Heart right ventricle (tissue), 16 donors: ENCODE measurements around the gene RADIL. TPM values are rescaled to one million over a fixed set of nuclear protein-coding genes. Genes with fewer than 3 reads are reported as not detected.

Source experiments
- ATAC-seq, 8 donors: fragments of 200-7000 bp; cut with Tn5 transposase; one replicate each; pipeline ENCODE4 v1.9.1; 2020; ENCODE audit warnings: mild to moderate bottlenecking in 8 of 8, moderate library complexity in 8 of 8, moderate number of reproducible peaks in 1 of 8
- DNase-seq, 2 donors: peaks; one replicate each; pipeline ENCODE4 v3.0.0-alpha.2; 2020
- H3K27ac ChIP-seq, 10 donors: fragments of 200-600 bp; sonication (generic) in 2 of 10; one replicate each; pipeline versions ENCODE4 v1.5.0 to v1.8.0; 2020 to 2022; ENCODE audit warnings: mild to moderate bottlenecking in 3 of 10
- H3K27me3 ChIP-seq, 7 donors: fragments of 200-600 bp; one replicate each; pipeline ENCODE4 v1.8.0; 2021 to 2022; ENCODE audit warnings: mild to moderate bottlenecking in 2 of 7
- H3K36me3 ChIP-seq, 9 donors: fragments of 200-600 bp; sonication (generic) in 1 of 9; one replicate each; pipeline versions ENCODE4 v1.5.0 to v1.8.0; 2020 to 2022; ENCODE audit warnings: mild to moderate bottlenecking in 2 of 9
- H3K4me1 ChIP-seq, 9 donors: fragments of 200-600 bp; sonication (generic) in 1 of 9; one replicate each; pipeline versions ENCODE4 v1.5.0 to v1.8.0; 2020 to 2022; ENCODE audit warnings: mild to moderate bottlenecking in 4 of 9
- H3K4me3 ChIP-seq, 10 donors: fragments of 200-600 bp; sonication (generic) in 2 of 10; one replicate each; pipeline versions ENCODE4 v1.5.0 to v1.8.0; 2020 to 2022; ENCODE audit warnings: mild to moderate bottlenecking in 7 of 10, moderate library complexity in 2 of 10
- H3K9me3 ChIP-seq, 11 donors: fragments of 200-600 bp in 10 of 11; sonication (generic) in 2 of 11; one replicate each; pipeline versions ENCODE4 v1.5.0 to v1.8.0; 2013 to 2022; ENCODE audit warnings: mild to moderate bottlenecking in 2 of 11, control low read depth in 1 of 11, moderate library complexity in 1 of 11
- WGBS, 2 donors: extraction: QIAGEN DNeasy Blood & Tissue Kit; methylation state at CpG; one replicate each; pipeline ENCODE4 v1.1.7; 2013; ENCODE audit warnings: inconsistent platforms in 1 of 2; 5-methylcytosine and 5-hydroxymethylcytosine counted together
- intact Hi-C, 10 donors: fragments of 100-400 bp; cut with DNase I; formaldehyde crosslinking; loops; one replicate each; pipeline versions ENCODE4 v1.11.1 to v1.14.2; 2022
- polyA plus RNA-seq, 2 donors: library from polyadenylated mRNA; stranded (reverse); fragments of 200-250 nt; gene quantifications; one replicate each; pipeline ENCODE4 v1.2.3, GENCODE V29; 2013
- total RNA-seq, 10 donors: library from RNA; stranded (reverse); fragmentation: NEBNext Ultra II Directional in 3 of 10; extraction: Animal tissue kit (Norgen Biotek cat#: 25700) in 3 of 10; gene quantifications; one replicate each; pipeline versions ENCODE4 v1.2.1 to v1.2.4, GENCODE V29; 2021 to 2023
- TF ChIP-seq, protein P1 (sequence below), 9 donors: fragments of 200-600 bp; sonication (generic) in 2 of 9; IDR thresholded peaks; one replicate each; pipeline versions ENCODE4 v1.5.0 to v1.8.0; 2021 to 2022; ENCODE audit warnings: antibody characterized with exemption in 9 of 9, mild to moderate bottlenecking in 5 of 9, moderate library complexity in 1 of 9
- donor health status: Arrhythmogenic right ventricular cardiomyopathy.
- donor health status: ischemic (EF 13 %, LVEDD 7.1; RV severe dilation, severe dysfunction).
- donor health status: healthy with polysubstance abuse.
- donor health status: DM: no; HTN: yes; CAD: no.
- donor health status: DM: no; HTN: no; CAD: no.
- donor health status: ischemic (EF 25% LVEDD 6.9; RV normal size, moderate dysfunction).
- donor health status: ischemic (EF 25% LVEDD 5.7; RV mildly dilated, moderate dysfunction).
- donor health status: healthy.
- donor health status: DM: yes; HTN: yes; CAD: no.
- donor health status: Ischemic cardiomyopathy.
- donor health status: ischemic (EF 35%, LVEDD 5.7; RV mildly dilated, moderate dysfunction).
- donor health status: nonischemic (EF 11% LVEDD 7.7; RV severe dilation, severe dysfunction).
- donor health status: DM: yes; HTN: yes; CAD: no.
- donor health status: PGD.
- donor health status: ischemic (EF 29% LVEDD 5.4; RV normal size, mild dysfunction).
- donor health status: nonischemic (EF 23%, LVEDD 6.1; RV moderate dilation, normal function).

The RADIL gene
- total and polyA plus RNA-seq, 12 donors = 1.2 to 6.6 (median 3.8) TPM

DNA sequence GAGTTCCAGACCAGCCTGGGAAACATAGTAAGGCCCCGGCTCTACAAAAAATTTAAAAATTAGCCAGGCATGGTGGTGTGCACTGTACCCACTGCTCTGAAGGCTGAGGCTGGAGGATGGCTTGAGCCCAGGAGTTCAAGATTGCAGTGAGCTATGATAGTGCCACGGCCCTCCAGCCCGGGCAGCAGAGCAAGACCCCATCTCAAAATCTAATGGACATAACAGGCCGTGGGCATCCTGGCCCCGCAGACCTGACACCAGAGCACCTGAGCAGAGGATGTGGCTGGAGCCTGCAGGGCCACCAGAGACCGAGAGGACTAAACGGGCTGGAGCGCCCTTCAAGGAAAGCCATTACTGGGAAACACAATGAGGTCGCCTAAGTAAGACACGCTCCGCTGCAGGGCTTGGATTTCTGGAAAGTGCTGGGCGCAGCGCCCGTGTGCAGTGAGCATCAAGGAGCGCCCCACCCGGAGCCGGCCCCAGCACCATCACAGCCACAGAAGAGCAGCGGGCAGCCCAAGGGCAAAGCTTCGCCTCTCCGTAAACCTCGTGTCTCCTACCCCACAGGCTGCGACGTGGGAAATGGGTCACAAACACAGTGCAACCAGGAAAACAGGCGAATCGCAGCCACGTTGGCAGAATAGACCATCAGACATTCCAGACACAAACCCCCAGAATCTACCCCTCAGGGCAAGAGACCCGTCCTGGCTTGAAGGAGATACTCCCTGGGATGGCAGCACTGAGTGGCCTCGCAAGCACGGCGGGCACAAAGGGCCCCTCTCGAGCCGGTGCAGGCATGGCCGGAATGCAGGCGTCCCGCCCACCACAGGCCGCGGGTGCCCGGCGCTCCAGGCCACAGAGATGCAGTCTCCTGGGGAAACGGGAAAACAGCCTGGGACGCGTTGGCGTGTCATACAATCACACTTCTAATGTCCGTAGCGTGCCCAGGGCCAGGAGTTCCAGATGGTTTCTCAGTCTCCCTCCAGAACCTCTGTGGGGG is 4.9 kb downstream of the RADIL start:
- ATAC-seq (no peak), DNase-seq (no peak)
- peak overlapping the region in 6 of 10 donors; percentile 11 to 35 (median 27) for H3K4me3 ChIP-seq
- peak overlapping the region in 2 of 10 donors; percentile 9 to 52 for H3K27ac ChIP-seq
- WGBS, 2 donors = 76 to 82% methylated on average over 45 of the region's 45 CpGs
- peaks cover 3 to 50% (median 14%) of the 10 kb centered on the region in 9 donors for H3K4me1 ChIP-seq
- H3K9me3 ChIP-seq = no peaks in the 10 kb centered on the region
- peaks cover 0 to 34% (median 0%) of the 10 kb centered on the region in 9 donors for H3K36me3 ChIP-seq
- H3K27me3 ChIP-seq = peaks cover 0 to 19% (median 0%) of the 10 kb centered on the region in 7 donors
- intact Hi-C loops = loop anchor here in 1 of 10 donors (10.0 kb wide), 1 partner anchor 84 kb away; no protein-coding TSS in a partner anchor
- TF ChIP-seq, protein P1, sequence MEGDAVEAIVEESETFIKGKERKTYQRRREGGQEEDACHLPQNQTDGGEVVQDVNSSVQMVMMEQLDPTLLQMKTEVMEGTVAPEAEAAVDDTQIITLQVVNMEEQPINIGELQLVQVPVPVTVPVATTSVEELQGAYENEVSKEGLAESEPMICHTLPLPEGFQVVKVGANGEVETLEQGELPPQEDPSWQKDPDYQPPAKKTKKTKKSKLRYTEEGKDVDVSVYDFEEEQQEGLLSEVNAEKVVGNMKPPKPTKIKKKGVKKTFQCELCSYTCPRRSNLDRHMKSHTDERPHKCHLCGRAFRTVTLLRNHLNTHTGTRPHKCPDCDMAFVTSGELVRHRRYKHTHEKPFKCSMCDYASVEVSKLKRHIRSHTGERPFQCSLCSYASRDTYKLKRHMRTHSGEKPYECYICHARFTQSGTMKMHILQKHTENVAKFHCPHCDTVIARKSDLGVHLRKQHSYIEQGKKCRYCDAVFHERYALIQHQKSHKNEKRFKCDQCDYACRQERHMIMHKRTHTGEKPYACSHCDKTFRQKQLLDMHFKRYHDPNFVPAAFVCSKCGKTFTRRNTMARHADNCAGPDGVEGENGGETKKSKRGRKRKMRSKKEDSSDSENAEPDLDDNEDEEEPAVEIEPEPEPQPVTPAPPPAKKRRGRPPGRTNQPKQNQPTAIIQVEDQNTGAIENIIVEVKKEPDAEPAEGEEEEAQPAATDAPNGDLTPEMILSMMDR (IDR thresholded peaks at IDR 0.05) = no peak

DNA sequence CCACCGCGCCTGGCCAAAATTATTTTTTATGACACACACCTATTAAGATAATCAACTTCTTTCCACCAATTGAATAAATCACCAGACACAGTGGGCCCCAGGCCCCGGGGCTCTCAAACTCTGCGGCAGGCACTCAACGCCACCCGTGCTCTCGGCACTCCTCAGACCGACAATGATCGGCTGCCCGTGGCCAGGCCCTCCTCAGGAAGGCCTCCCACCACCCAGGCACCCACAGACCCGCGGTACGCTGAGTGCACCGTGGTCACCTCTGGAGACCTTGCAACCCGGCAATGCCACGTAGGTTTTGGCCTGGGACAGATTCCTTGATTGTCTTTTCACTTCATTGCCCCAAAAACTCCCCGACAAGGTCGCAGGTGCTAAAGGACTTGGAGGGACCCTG is 6.9 kb downstream of the RADIL start:
- H3K4me1 ChIP-seq = peaks cover 0 to 45% (median 10%) of the 10 kb centered on the region in 9 donors
- H3K36me3 ChIP-seq = peaks cover 0 to 34% (median 0%) of the 10 kb centered on the region in 9 donors
- no peak overlapping the region for H3K27ac ChIP-seq
- DNase-seq (no peak), ATAC-seq (no peak)
- intact Hi-C loops = loop anchor here in 1 of 10 donors (10.0 kb wide), 1 partner anchor 82 kb away; no protein-coding TSS in a partner anchor
- TF ChIP-seq, protein P1 (IDR thresholded peaks at IDR 0.05) = no peak
- H3K27me3 ChIP-seq = peaks cover 0 to 10% (median 0%) of the 10 kb centered on the region in 7 donors
- no peak overlapping the region for H3K4me3 ChIP-seq
- no peaks in the 10 kb centered on the region for H3K9me3 ChIP-seq
- WGBS, 2 donors = 97% methylated on average over 18 of the region's 18 CpGs

DNA sequence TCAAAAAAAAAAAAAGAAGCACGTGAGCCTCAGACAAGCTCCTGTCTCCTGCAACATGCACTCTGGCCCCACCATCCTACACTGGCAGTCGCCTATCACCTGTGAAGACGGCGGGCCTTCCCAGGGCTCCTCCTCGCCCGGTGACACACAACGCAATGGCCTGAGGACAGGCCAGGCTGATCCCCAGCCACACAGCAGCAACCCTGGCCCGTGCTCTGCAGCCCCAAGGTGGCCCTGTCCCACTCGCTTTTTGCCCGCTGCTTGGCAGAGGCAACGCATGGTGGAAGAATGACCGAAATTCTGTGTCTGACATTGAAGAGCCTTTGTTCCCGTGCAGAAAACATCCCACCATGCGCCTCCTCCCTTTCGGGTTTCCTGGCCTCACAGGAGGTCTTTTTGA is 8.1 kb downstream of the RADIL start:
- H3K9me3 ChIP-seq = no peaks in the 10 kb centered on the region
- WGBS, 2 donors = 89 to 93% methylated on average over 15 of the region's 15 CpGs
- peaks cover 0 to 34% (median 8%) of the 10 kb centered on the region in 9 donors for H3K4me1 ChIP-seq
- no peak overlapping the region for H3K4me3 ChIP-seq
- H3K27ac ChIP-seq = no peak overlapping the region
- intact Hi-C loops = loop anchor here in 1 of 10 donors (10.0 kb wide), 1 partner anchor 81 kb away; no protein-coding TSS in a partner anchor
- TF ChIP-seq, protein P1 (IDR thresholded peaks at IDR 0.05) = no peak
- peaks cover 0 to 34% (median 0%) of the 10 kb centered on the region in 9 donors for H3K36me3 ChIP-seq
- ATAC-seq (no peak), DNase-seq (no peak)
- peaks cover 0 to 20% (median 0%) of the 10 kb centered on the region in 7 donors for H3K27me3 ChIP-seq
